CD8-positive, alpha-beta memory T cell (primary cell): ENCODE measurements around the gene AKAP13. TPM values are rescaled to one million over a fixed set of nuclear protein-coding genes. Genes with fewer than 3 reads are reported as not detected.
A peak's percentile ranks its signal among the peaks of the same experiment; 100 is the strongest.

Experiments
- CTCF ChIA-PET: fragments of 350-600 bp; sonication (Branson Sonifier 250); formaldehyde crosslinking; loops from one replicate; lab custom pipeline; 2021; ENCODE audit warnings: antibody characterized with exemption; lab: Charles Lee
- POLR2A ChIA-PET: fragments of 350-600 bp; sonication (Branson Sonifier 250); formaldehyde crosslinking; loops from one replicate; lab custom pipeline; 2021; ENCODE audit warnings: antibody characterized with exemption; lab: Charles Lee
- DNase-seq, 5 donors: peaks; one replicate each; pipeline versions ENCODE4 v3.0.0 to v3.0.0-alpha.2; 2020 to 2022; ENCODE audit warnings: mixed read lengths in 1 of 5
- H3K27ac ChIP-seq: one replicate; pipeline ENCODE4 v1.7.0; 2013; ENCODE audit warnings: low read depth, mild to moderate bottlenecking, low read length, moderate library complexity
- H3K27me3 ChIP-seq: 2 replicates; pipeline ENCODE4 v1.7.0; 2013; ENCODE audit warnings: low read length, mild to moderate bottlenecking; ENCODE audit not compliant: insufficient read depth, poor library complexity, severe bottlenecking
- H3K36me3 ChIP-seq: 2 replicates; pipeline ENCODE4 v1.7.0; 2013; ENCODE audit warnings: mild to moderate bottlenecking, low read length, moderate library complexity; ENCODE audit not compliant: insufficient read depth
- H3K4me1 ChIP-seq: 2 replicates; pipeline ENCODE4 v1.7.0; 2013; ENCODE audit warnings: mild to moderate bottlenecking, low read length, moderate library complexity; ENCODE audit not compliant: insufficient read depth
- H3K4me3 ChIP-seq: 2 replicates; pipeline ENCODE4 v1.7.0; 2013; ENCODE audit warnings: mild to moderate bottlenecking, low read length
- H3K9me3 ChIP-seq: 2 replicates; pipeline ENCODE4 v1.7.0; 2013; ENCODE audit warnings: mild to moderate bottlenecking, low read length
- H3K27ac Mint-ChIP-seq, 8 donors: one replicate each; pipeline ENCODE4 v1.8.0; 2020 to 2021; ENCODE audit warnings: mixed read lengths in 8 of 8, mild to moderate bottlenecking in 6 of 8, inconsistent platforms in 3 of 8, moderate library complexity in 3 of 8
- H3K27me3 Mint-ChIP-seq, 2 donors: one replicate each; pipeline ENCODE4 v1.8.0; 2020 to 2021; ENCODE audit warnings: mixed read lengths in 2 of 2, mild to moderate bottlenecking in 1 of 2, moderate library complexity in 1 of 2
- H3K36me3 Mint-ChIP-seq, 3 donors: one replicate each; pipeline ENCODE4 v1.8.0; 2020 to 2021; ENCODE audit warnings: mixed read lengths in 3 of 3, inconsistent platforms in 1 of 3, mild to moderate bottlenecking in 1 of 3
- H3K4me1 Mint-ChIP-seq, 3 donors: one replicate each; pipeline ENCODE4 v1.8.0; 2020 to 2021; ENCODE audit warnings: mixed read lengths in 3 of 3, inconsistent platforms in 1 of 3, mild to moderate bottlenecking in 1 of 3
- H3K4me3 Mint-ChIP-seq, 7 donors: one replicate each; pipeline ENCODE4 v1.8.0; 2020 to 2021; ENCODE audit warnings: mixed read lengths in 7 of 7, mild to moderate bottlenecking in 6 of 7, moderate library complexity in 4 of 7, inconsistent platforms in 2 of 7
- H3K9me3 Mint-ChIP-seq, 5 donors: one replicate each; pipeline ENCODE4 v1.8.0; 2020 to 2022; ENCODE audit warnings: mixed read lengths in 5 of 5, mild to moderate bottlenecking in 3 of 5, moderate library complexity in 2 of 5, inconsistent platforms in 1 of 5
- polyA plus RNA-seq: library from polyadenylated mRNA; unstranded; fragments of 300-500 nt; fragmentation: Illumina TruSeq; gene quantifications from one replicate; pipeline ENCODE4 v1.2.3, GENCODE V29; 2021
- total RNA-seq, 2 experiments: library from RNA; stranded (reverse); gene quantifications; one replicate each; pipeline ENCODE4 v1.2.3, GENCODE V29; 2021

The AKAP13 gene
- total and polyA plus RNA-seq, 3 experiments from 2014 or later, result 109 to 234 (median 113) TPM

- Histone ChIP-seq H3K36me3 (no peaks in the 10 kb centered on the region), H3K4me3 (peak overlapping the region; percentile 46), H3K27me3 (no peaks in the 10 kb centered on the region), H3K27ac (no peak overlapping the region), H3K4me1 (peaks cover 32% of the 10 kb centered on the region), H3K9me3 (no peaks in the 10 kb centered on the region)
- peaks cover 0 to 2% of the 10 kb centered on the region in 2 donors for H3K27me3 Mint-ChIP-seq
- H3K36me3 Mint-ChIP-seq, result peaks cover 0 to 18% (median 0%) of the 10 kb centered on the region in 3 donors
- peak overlapping the region; percentile 40 to 90 (median 82) for H3K27ac Mint-ChIP-seq
- peak overlapping the region; percentile 82 to 93 (median 85) for H3K4me3 Mint-ChIP-seq
- no peak for DNase-seq
- H3K4me1 Mint-ChIP-seq, result peaks cover 54 to 71% (median 68%) of the 10 kb centered on the region in 3 donors
- no peaks in the 10 kb centered on the region for H3K9me3 Mint-ChIP-seq
- ChIA-PET POLR2A (no interaction called here), CTCF (interaction anchor here (1.1 to 1.5 kb wide), 3 partner anchors 9 to 51 kb away, joined by 3 to 6 read pairs (median 3); no protein-coding TSS in a partner anchor)
Observed at GRCh38 chr15:85381850-85382751, 1.7 kb downstream of the AKAP13 start.

- peaks cover 32% of the 10 kb centered on the region for H3K4me1 ChIP-seq
- Mint-ChIP-seq H3K4me1 (peaks cover 57 to 67% (median 61%) of the 10 kb centered on the region in 3 donors), H3K27me3 (no peaks in the 10 kb centered on the region), H3K9me3 (no peaks in the 10 kb centered on the region), H3K36me3 (peaks cover 0 to 22% (median 0%) of the 10 kb centered on the region in 3 donors), H3K27ac (peak overlapping the region in 6 of 8 donors; percentile 10 to 75 (median 26)), H3K4me3 (peak overlapping the region; percentile 33 to 85 (median 69))
- no peak overlapping the region for H3K27ac ChIP-seq
- ChIA-PET POLR2A (no interaction called here), CTCF (interaction anchor here (1.1 kb wide), 2 partner anchors 13 to 52 kb away, joined by 3 to 4 read pairs; no protein-coding TSS in a partner anchor)
- no peaks in the 10 kb centered on the region for H3K9me3 ChIP-seq
- H3K27me3 ChIP-seq, result no peaks in the 10 kb centered on the region
- H3K4me3 ChIP-seq, result no peak overlapping the region
- H3K36me3 ChIP-seq, result no peaks in the 10 kb centered on the region
- no peak for DNase-seq
Observed at GRCh38 chr15:85382942-85383341, 2.5 kb downstream of the AKAP13 start.

DNA sequence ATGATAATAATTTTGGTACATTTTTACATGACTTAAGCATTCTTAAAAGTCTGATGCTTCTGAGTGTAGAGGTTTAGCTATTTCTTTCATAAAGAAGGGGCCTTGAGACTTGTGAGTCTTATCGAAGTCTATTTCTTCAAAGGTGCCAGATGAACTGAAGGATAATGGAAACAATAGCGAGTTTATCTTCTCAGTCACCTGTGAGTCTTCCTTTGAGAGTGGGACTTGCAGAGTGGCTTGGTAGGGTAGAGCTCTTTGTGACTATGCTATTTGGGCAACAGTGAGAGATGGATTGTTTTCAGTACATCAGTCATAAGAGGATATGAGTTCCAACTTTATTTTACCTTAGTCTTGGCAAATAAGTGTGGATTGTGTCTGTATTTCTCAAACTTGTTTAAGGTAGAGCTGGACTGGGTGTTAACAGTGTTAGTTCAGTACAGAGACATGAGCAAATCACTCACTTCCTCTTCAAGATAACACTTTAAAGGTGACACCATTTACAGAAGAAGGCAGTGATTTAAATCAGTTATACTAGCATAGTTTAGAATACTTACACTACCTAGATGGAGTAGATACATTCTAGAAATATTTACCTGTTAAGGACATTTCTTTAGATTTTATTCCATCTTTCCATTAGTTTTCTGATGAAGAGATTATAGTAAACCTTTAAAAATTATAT is 3.2 kb downstream of the AKAP13 start:
- H3K4me1 Mint-ChIP-seq, result peaks cover 54 to 60% (median 54%) of the 10 kb centered on the region in 3 donors
- Histone ChIP-seq H3K27ac (no peak overlapping the region), H3K4me1 (peaks cover 32% of the 10 kb centered on the region)

DNA sequence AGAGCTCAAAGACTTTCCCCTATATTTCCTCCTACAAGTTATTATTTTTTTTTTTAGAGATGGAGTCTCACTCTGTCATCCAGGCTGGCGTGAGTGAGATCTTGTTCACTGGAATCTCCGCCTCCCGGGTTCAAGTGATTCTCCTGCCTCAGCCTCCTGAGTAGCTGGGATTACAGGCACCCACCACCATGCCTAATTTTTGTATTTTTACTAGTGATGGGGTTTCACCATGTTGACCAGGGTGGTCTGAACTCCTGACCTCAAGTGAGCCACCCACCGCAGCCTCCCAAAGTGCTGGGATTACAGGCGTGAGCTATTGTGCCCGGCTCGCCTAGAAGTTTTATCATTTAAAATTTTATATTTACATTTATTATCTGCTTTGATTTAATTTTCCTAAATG is 5.9 kb downstream of the AKAP13 start:
- no peaks in the 10 kb centered on the region for H3K36me3 ChIP-seq
- ChIA-PET CTCF (interaction anchor here (1.0 kb wide), 1 partner anchor 18 kb away, joined by 3 read pairs; no protein-coding TSS in a partner anchor), POLR2A (no interaction called here)
- peaks cover 34% of the 10 kb centered on the region for H3K4me1 ChIP-seq
- H3K4me1 Mint-ChIP-seq, result peaks cover 44 to 50% (median 45%) of the 10 kb centered on the region in 3 donors
- no peaks in the 10 kb centered on the region for H3K27me3 ChIP-seq
- no peak overlapping the region for H3K27ac Mint-ChIP-seq
- DNase-seq, result no peak
- peaks cover 0 to 20% (median 0%) of the 10 kb centered on the region in 3 donors for H3K36me3 Mint-ChIP-seq
- no peaks in the 10 kb centered on the region for H3K9me3 Mint-ChIP-seq
- no peak overlapping the region for H3K4me3 ChIP-seq
- no peak overlapping the region for H3K4me3 Mint-ChIP-seq
- H3K9me3 ChIP-seq, result no peaks in the 10 kb centered on the region
- no peaks in the 10 kb centered on the region for H3K27me3 Mint-ChIP-seq
- no peak overlapping the region for H3K27ac ChIP-seq

More for the DNA sequence above, 3.2 kb downstream of the AKAP13 start:
- H3K4me3 ChIP-seq, result no peak overlapping the region
- Mint-ChIP-seq H3K9me3 (no peaks in the 10 kb centered on the region), H3K4me3 (peak overlapping the region; percentile 57 to 81 (median 67)), H3K27ac (peak overlapping the region in 7 of 8 donors; percentile 20 to 77 (median 59)), H3K36me3 (peaks cover 0 to 22% (median 0%) of the 10 kb centered on the region in 3 donors), H3K27me3 (no peaks in the 10 kb centered on the region)
- no peaks in the 10 kb centered on the region for H3K9me3 ChIP-seq
- ChIA-PET POLR2A (interaction anchor here (0.5 kb wide), 1 partner anchor 40 kb away, joined by 4 read pairs; no protein-coding TSS in a partner anchor), CTCF (interaction anchor here (1.1 kb wide), 2 partner anchors 13 to 53 kb away, joined by 3 to 4 read pairs; no protein-coding TSS in a partner anchor)
- no peak for DNase-seq
- no peaks in the 10 kb centered on the region for H3K36me3 ChIP-seq
- no peaks in the 10 kb centered on the region for H3K27me3 ChIP-seq

DNA sequence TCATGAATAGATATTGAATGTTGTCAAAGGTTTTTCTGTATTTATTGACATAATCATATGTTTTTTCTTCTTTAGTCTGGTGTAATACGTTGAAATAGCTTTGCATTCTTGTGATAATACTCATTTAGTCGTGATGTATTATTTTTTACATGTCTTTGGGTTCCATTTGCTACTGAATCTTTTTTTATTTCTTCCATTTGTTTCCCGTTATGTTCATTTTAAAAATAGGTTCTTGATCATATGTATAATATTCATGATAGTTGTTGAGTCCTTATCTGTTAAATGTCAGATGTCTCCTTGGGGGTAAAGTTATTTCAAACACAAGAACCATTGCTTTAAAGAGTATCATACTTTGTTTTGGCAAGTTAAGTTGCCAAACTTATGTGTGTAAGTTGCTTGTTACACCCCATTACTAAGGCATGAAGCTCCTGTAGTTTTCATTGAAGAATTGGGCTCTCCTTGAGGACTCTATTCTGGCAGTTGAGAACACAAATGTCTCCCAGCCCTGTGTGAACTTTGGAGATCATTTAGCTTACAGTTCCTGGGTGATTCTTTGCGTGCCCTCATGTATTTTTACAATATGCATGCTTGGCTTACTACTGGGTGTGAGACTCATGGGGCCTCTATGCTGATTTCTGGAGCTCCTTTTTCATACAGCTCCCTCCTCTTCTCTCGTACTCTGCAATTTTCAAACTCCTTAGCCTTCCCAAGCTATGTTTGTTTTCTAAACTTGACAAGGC is 8.3 kb downstream of the AKAP13 start:
- CTCF ChIA-PET, result interaction anchor here (1.5 kb wide), 1 partner anchor 15 kb away, joined by 3 read pairs; no protein-coding TSS in a partner anchor
- no peak overlapping the region for H3K27ac Mint-ChIP-seq
- H3K36me3 Mint-ChIP-seq, result peaks cover 0 to 17% (median 0%) of the 10 kb centered on the region in 3 donors
- no peaks in the 10 kb centered on the region for H3K36me3 ChIP-seq
- no peaks in the 10 kb centered on the region for H3K27me3 Mint-ChIP-seq
- DNase-seq, result no peak
- no peak overlapping the region for H3K27ac ChIP-seq
- no peak overlapping the region for H3K4me3 Mint-ChIP-seq
- H3K9me3 ChIP-seq, result no peaks in the 10 kb centered on the region
- H3K4me1 ChIP-seq, result peaks cover 17% of the 10 kb centered on the region
- POLR2A ChIA-PET, result interaction anchor here (0.8 to 1.3 kb wide), 2 partner anchors 24 to 25 kb away, joined by 3 read pairs; no protein-coding TSS in a partner anchor
- no peaks in the 10 kb centered on the region for H3K27me3 ChIP-seq
- H3K4me3 ChIP-seq, result no peak overlapping the region
- peaks cover 34 to 41% (median 34%) of the 10 kb centered on the region in 3 donors for H3K4me1 Mint-ChIP-seq
- H3K9me3 Mint-ChIP-seq, result no peaks in the 10 kb centered on the region

GRCh38 chr15:85389306-85389650 is 8.9 kb downstream of the AKAP13 start:
- DNase-seq, result no peak
- Mint-ChIP-seq H3K4me1 (peaks cover 34 to 41% (median 35%) of the 10 kb centered on the region in 3 donors), H3K4me3 (no peak overlapping the region), H3K9me3 (no peaks in the 10 kb centered on the region), H3K27ac (no peak overlapping the region), H3K27me3 (no peaks in the 10 kb centered on the region), H3K36me3 (peaks cover 0 to 17% (median 0%) of the 10 kb centered on the region in 3 donors)
- ChIA-PET POLR2A (interaction anchor here (1.3 kb wide), 1 partner anchor 25 kb away, joined by 3 read pairs; no protein-coding TSS in a partner anchor), CTCF (interaction anchor here (1.5 kb wide), 1 partner anchor 15 kb away, joined by 3 read pairs; no protein-coding TSS in a partner anchor)
- Histone ChIP-seq H3K36me3 (no peaks in the 10 kb centered on the region), H3K27me3 (no peaks in the 10 kb centered on the region), H3K27ac (no peak overlapping the region), H3K4me1 (peaks cover 13% of the 10 kb centered on the region), H3K4me3 (no peak overlapping the region), H3K9me3 (no peaks in the 10 kb centered on the region)

GRCh38 chr15:85389772-85390171 is 9.4 kb downstream of the AKAP13 start:
- H3K4me1 ChIP-seq, result peaks cover 13% of the 10 kb centered on the region
- POLR2A ChIA-PET, result interaction anchor here (1.3 kb wide), 1 partner anchor 24 kb away, joined by 3 read pairs; no protein-coding TSS in a partner anchor
- peaks cover 0 to 15% (median 0%) of the 10 kb centered on the region in 3 donors for H3K36me3 Mint-ChIP-seq
- no peaks in the 10 kb centered on the region for H3K27me3 Mint-ChIP-seq
- H3K4me1 Mint-ChIP-seq, result peaks cover 35 to 42% (median 38%) of the 10 kb centered on the region in 3 donors
- no peak overlapping the region for H3K27ac Mint-ChIP-seq
- no peak overlapping the region for H3K4me3 Mint-ChIP-seq
- H3K9me3 ChIP-seq, result no peaks in the 10 kb centered on the region
- H3K4me3 ChIP-seq, result no peak overlapping the region
- no peaks in the 10 kb centered on the region for H3K9me3 Mint-ChIP-seq
- no peaks in the 10 kb centered on the region for H3K36me3 ChIP-seq
- H3K27me3 ChIP-seq, result no peaks in the 10 kb centered on the region
- no peak for DNase-seq
- CTCF ChIA-PET, result no interaction called here
- H3K27ac ChIP-seq, result no peak overlapping the region
